Measurements from ENCODE around the gene PRPSAP1. TPM values are rescaled to one million over a fixed set of nuclear protein-coding genes. Genes with fewer than 3 reads are reported as not detected.

The PRPSAP1 gene
- total and polyA plus RNA-seq, 2 of the 8 experiments (the other 6 are each of a cell fraction or from before 2014, with no cell fraction given) = 32.0 to 54.2 TPM

DNA sequence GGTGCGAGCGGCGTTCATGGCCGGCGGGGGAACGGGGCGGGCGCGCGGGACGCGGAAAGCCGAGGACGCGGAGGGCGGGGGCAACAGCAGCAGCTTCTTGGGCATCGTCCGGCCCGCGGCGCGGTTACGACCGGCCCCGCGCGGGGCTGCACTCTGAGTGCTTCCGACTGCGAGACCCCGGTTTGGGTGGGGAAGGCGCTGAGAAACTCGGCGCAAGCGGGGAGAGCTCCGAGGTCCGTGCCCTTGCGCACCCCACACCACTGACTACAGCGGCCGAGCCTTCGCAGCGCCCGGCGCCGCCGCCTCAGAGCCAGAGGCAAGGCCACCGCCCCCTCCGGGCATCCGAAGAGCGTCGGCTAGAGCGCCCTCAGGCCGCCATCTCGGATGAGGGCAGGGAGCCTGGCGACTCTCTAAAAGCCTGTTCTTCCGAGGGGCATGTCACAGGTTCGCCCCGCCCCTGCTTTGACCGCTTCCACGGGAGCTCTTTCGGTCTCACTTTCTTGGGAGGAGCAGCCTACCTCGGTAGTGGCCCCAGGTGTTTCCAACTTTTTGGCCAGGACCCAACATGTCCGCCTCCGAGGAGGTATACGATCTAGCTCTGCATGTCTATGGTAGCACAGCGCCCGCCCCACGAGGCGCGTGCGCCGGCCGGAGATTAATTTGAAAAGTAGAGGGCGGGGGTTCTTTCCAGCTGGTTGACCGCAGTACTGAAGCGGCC, at the start of gene PRPSAP1 (continued):
- TF ChIP-seq SIRT6 (IDR thresholded peaks at IDR 0.05; ENCODE audit: low read length) = no peak
- TF ChIP-seq, protein P1, sequence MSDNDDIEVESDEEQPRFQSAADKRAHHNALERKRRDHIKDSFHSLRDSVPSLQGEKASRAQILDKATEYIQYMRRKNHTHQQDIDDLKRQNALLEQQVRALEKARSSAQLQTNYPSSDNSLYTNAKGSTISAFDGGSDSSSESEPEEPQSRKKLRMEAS (IDR thresholded peaks at IDR 0.05) = peak; percentile 22
- TF ChIP-seq SP4 (IDR thresholded peaks at IDR 0.05; ENCODE audit: low read length) = 0 out of 2 replicates have a peak, but pooled peaks have one; percentile 50
- no peak; the same call in 1 of the 2 replicates for TF ChIP-seq RBBP5 (IDR thresholded peaks at IDR 0.05; ENCODE audit: borderline replicate concordance, low read depth, low read length)
- peak; percentile 91 for TF ChIP-seq TBP (IDR thresholded peaks at IDR 0.05; ENCODE audit: low read depth, low read length)
- no peak for TF ChIP-seq SAP30 (IDR thresholded peaks at IDR 0.05; ENCODE audit: insufficient read depth, insufficient replicate concordance, low read length)
- TF ChIP-seq BACH1 (IDR thresholded peaks at IDR 0.05; ENCODE audit: low read length) = no peak
- peak; percentile 69 for TF ChIP-seq POLR2AphosphoS5 (IDR thresholded peaks at IDR 0.05; ENCODE audit: low read depth, low read length)
- TF ChIP-seq CHD1 (IDR thresholded peaks at IDR 0.05; ENCODE audit: low read depth, low read length) = no peak
- peak; percentile 82 for TF ChIP-seq PHF8 (conservative IDR thresholded peaks at IDR 0.05; ENCODE audit: low read depth, low read length)
- no peak for TF ChIP-seq CBX5 (IDR thresholded peaks at IDR 0.05; ENCODE audit: low read depth, low read length)
- peak; percentile 53 to 87 for TF ChIP-seq POLR2A (IDR thresholded peaks at IDR 0.05; ENCODE audit: control extremely low read depth in 1 of 2, low read depth in 2 of 2, low read length in 2 of 2)
- TF ChIP-seq CREB1 (IDR thresholded peaks at IDR 0.05) = peak; percentile 60
- no peak for TF ChIP-seq GTF2F1 (IDR thresholded peaks at IDR 0.05; ENCODE audit: borderline replicate concordance, low read depth, low read length)
- TF ChIP-seq KDM5A (IDR thresholded peaks at IDR 0.05; ENCODE audit: low read length) = no peak
- TF ChIP-seq CEBPB (IDR thresholded peaks at IDR 0.05; ENCODE audit: low read depth, low read length) = no peak
- peak; percentile 99 for TF ChIP-seq YY1 (IDR thresholded peaks at IDR 0.05; ENCODE audit: low read depth, low read length)
- TF ChIP-seq, protein P2, sequence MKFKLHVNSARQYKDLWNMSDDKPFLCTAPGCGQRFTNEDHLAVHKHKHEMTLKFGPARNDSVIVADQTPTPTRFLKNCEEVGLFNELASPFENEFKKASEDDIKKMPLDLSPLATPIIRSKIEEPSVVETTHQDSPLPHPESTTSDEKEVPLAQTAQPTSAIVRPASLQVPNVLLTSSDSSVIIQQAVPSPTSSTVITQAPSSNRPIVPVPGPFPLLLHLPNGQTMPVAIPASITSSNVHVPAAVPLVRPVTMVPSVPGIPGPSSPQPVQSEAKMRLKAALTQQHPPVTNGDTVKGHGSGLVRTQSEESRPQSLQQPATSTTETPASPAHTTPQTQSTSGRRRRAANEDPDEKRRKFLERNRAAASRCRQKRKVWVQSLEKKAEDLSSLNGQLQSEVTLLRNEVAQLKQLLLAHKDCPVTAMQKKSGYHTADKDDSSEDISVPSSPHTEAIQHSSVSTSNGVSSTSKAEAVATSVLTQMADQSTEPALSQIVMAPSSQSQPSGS (IDR thresholded peaks at IDR 0.05; ENCODE audit: low read length) = peak; percentile 76; the same call in 1 of the 2 replicates
- TF ChIP-seq FOSL1 (IDR thresholded peaks at IDR 0.05; ENCODE audit: insufficient read depth, low read depth, low read length) = no peak
